ENCODE measurements around the gene RAI1.
A peak's percentile ranks its signal among the peaks of the same experiment; 100 is the strongest.

The RAI1 gene

DNA sequence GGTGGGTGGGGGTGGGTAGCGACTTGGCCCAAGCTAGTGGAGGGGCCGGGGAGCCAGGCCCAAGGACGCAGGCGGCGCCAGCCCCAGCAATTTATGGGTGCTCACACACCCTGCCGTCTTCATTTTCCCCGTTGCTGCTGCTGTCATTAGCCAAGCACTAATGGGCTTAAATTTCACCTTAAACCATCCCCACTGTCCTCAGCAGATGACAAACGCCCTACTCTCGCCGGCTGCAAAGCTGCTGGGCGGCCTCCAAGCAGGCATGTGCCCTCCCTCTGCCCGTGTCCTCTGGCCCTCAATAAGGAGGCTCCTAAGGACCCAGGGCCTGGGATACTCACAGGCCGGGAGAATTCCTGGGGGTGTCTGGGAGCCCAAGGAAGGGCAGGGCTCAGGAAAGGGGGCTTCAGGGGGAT, 89.4 kb downstream of the RAI1 start:
- DNase-seq: no peak

DNA sequence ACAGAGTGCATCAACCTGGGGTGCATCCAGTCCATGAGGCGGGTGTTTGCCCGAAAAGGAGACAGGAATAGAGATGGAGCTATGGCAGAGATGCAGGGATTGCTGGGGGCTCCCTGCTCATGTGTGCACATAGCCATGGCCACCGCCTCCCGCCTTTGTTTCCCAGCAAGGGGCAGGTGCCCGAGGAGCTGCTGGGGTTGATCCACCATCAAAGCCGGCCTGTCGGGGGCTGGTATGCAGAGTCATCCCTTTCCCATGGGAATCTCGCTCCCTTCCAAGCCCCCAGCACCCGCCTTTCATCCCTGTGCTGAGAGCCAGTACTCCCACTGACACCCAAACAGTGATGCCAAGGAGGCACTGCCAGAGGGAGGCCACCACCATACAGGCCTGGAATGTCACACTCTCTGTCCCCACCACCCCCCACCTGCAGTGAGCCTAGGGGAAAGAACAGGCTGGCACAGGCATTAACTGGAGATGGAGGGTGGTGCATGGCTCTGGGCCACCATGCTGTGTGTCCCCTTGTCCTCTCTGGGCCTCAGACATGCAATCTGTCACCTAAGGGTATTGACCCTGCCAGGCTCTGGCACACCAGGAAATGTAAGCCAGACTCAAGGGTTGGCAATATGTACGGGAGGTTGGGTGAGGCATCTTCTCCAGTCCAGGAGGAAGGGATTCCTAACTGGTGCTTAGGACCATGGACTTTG, 90.4 kb downstream of the RAI1 start:
- DNase-seq: no peak

DNA sequence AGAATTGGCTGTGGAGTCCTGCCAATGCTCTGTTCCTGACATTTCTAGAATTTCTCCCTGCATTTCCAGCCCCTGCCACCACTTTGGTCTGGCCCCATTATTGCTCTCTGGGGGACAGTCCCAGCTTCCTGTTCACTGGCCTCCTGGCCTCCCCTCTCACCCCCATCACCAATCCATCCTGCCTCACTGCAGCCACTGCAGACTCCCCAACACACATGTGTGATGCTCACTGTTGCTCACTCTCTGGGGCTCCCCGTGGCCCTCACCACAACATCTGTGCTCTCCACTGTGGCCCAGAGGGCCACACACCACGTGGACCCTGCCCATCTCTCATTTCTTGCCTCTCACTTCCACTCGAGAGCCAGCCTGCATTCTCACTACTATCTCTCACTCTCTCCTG, 91.0 kb downstream of the RAI1 start:
- no peak for DNase-seq

DNA sequence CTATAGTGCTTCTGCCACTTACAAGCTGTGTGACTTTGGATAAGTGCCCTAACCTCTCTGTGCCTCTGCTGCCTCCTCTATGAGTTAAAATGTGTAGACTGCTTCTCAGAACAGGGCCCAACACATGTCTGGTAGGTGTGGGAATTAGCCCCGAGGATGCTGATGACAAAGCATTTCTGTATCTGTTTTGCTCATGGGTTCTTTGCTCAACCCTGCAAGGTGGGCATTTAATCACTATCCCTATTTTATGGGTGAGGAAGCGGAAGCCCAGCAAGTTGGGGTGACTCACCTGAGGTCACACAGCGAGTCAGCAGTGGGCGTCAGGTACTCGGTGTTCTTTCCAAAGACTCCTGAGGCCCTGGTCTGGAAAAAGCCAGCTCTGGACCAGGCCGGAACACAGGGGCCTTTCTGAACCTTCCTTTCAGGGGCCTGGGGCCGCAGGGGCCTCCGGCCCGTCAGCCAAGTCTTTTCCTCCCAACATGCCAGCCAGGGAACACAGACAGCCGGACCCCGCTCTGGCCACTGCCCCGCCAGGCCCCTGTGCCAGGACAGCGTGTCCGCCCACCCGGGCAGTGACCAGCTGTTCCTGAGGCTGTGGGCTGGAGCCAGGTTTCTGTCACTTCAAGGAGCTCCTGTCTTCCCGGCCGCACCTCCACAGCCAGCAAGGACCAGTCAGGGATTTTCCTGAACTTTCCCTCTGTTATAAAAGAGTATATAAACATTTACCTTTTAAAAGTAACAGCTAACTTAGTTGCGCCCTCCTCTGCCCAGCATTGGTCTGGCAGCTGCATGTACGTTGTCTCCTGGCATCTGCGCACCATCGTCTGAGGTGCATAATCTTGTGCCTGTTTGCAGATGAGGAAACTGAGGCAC, 93.0 kb downstream of the RAI1 start:
- peak in 1 of 2 donors; percentile 9 for DNase-seq

DNA sequence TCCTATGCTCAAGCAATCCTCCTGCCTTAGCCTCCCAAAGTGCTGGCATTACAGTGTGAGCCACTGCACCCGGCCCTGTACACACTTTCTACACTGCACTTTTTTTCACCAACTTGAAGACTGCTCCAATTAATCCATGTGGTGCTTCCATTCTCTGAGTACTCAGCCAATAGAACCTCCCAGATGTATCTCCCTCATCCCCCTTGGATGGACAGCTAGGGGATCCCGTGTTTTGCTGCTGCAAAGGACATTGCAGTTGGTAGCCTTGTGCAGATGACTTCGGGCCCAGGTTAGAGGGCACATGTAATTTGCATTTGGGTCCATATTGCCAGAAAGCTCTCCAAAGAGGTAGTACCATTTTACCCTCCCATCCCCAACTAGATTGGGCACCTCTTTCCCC, 95.6 kb downstream of the RAI1 start:
- no peak for DNase-seq

DNA sequence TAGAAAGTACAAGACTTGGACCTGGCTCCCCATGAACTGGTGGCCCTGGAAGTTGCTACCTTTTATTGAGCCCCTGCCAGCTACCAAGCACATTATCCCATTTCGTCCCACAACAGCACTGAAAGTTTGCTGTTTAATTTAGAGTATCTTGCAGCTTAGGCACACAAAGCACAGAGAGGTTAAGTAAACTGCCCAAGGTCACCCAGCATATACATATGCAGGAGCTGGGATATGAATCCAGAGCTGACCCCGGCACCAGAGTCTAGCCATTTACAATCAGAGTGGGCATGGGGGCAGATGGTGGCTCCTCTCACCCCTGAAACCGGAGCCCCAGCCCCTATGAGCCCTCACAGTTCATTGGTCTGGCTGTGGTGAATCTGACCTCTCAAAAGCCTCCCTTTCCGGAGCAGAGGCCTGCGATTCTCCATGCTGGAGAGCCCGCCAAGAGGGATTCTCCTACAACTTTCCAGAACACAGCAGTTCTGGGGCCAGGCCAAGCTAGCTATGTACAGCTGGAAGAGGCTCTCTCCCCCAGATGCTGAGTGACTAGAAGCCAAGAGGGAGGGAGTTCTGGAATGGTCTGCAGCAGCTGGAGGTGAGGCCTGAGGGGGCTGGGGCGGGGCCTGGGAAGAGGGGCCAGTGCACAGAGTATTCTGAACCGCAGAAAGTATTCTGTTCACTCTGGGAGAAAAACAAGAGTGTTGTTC, 97.2 kb downstream of the RAI1 start:
- no peak for DNase-seq

DNA sequence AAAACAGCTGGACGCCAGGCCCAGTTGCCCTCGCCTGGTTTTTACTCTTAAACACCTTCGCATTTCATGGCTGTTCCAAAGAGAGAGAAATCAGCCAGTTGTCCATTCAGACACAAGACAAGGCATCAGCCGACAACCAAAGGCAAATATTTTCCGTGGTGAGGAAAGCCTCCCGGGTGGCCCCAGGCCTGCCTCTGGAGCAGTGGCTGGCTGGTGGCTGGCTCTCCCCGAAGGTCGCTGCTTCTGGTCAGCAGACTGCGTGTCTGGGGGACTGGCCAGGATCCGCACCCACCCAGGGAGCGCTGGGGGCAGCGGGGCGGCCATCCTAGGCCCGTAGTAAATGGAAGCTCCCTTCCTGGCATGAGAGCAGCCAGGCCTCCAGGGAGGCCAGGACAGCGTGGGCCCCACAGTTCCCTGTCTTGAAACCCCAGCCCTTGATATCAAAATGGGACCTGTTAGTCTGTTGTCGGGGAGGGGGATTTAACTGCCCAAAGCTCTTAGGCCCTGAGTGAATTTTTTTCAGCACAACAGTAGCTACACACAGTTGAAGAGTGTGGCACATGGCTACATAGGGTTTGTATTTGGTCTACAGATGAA, 97.9 kb downstream of the RAI1 start:
- no peak for DNase-seq

DNA sequence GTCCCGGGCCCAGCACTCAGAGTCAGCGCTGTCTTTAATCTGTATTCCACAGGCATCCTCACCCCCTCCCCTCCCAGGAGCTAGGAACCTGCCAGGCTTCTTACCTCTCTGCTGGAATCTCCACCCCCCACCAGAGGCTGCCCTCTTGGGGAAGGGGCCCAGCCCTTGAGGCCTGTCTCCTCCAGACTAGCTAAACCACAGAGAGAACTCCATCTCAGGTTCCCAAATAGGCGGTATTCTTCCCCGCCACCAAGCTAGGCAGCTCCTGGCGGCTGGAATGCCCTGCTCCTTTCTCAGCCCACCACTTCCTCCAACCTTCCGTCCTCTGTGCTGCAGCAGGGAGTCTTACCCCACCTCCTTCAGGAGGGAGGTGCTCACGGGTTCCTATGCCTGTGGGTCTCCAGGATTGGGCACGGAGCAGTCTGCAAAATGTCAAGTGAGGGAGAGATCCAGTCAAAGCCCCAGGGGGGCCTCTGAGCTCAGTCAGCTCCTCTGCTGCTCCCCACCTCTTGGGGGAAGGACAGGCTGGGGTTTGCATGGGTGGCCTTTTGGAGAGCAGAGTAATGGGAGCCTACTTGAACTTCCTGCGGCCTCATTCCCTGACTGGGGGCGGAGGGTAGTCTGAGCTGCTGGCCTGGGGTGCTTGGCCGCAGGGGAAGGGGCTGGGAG, 99.8 kb downstream of the RAI1 start:
- DNase-seq: peak in 1 of 2 donors; percentile 19

DNA sequence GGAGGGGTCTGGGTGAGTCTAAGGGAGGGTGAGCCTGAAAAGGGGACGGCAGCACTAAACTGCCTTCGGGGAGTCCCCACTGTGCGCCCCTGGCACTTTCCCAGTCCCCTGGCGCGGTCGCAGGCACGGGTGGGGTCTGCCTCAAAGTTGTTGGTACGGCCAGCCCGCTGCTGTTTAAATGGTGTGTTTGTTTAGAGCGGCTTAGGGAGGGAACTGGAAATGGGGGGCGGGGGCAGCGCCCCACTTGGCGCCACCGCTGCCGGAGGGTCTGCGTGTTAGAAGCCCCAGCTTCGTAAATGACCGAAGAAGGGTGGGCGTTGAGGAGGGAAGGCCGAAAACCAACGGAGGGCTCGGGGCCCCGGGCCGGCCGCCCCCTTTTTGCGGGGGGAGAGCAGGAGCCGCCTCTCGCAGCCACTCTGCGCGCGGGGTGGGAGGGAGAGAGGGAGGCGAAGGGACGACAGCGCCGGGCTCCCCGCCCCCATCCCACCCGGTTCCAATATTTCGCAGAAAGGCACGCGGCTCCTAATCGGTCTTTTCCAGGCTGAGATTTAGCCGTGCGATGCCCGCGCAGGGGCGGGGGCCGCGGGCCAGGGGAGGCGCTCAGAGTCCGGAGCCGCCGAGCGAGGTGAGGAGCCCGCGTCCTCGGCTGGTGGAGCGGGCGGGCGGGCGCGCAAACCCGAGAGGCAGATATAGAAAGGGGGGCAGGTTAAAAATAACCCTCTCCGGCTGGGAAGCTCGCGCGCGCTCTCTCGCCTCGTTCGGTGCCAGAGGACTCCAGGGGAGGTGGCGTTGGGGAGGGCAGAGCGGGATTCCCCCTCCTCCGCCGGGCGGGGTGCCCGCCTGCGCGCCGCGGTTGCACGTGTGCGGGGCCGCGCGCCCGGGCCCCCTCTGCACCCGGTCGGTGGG, 100.6 kb downstream of the RAI1 start:
- DNase-seq: no peak

DNA sequence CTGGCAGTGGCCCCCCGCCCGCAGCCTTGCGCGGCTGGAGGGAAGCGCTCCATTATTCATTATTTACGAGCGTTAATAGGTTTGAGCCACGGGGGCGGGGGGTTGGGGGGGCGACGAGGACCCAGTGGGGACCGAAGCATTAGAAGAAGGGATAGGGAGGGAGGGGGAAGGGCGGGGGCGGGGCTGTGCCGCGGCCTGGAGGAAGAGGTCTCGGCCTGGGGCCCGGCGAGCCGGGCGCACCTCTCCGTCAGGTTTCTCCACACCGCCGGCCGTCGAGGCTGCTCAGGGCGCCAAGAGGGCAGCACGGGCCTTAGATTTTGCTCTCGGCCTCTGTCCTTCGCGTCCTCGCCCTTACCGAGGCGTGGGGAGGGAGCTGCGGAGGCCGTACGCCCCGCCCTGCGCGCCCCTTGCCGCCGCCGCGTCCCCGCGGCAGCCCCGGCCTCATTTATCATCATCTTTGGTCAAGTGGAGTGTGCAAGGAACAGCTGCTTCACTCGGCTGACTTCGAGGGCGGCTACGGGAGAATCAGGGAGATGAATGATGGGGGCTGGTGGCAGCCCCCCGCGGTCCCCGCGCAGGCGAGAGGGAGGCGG, 101.4 kb downstream of the RAI1 start:
- no peak for DNase-seq

DNA sequence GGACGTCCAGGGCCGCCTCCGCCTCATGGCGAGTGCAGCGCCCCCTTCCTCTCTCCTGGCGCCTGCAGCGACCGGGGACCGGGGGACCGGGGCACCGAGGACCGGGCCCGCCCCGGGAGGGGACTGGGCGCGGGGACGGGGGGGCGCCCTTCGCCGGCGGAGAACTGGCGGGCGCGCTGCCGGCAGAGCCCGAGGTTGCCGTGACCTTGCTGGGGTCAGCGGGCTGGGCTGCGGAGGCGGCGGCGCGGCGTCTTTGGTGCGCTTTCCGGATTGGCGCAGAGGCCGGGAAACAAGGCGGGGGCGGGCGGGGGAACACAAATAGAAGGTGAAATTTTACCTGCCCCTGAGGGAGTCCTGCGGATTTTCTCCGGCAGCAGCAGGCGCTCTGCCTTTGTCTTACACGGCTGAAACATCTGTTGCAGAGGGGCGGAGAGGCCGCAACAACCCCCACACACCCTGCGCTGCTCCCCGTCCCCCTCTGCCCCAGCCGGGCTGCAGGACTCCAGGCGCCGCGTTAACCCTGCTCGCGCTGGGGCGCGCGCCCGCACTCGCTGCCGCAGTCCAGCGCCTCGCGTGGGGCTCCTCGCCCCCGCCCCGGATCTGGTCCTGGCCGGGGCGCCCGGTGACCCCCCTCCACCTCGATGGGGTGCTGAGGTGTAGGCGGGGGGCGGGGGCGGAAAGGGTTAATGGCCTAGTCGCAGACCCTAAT, 102.0 kb downstream of the RAI1 start:
- DNase-seq: no peak

DNA sequence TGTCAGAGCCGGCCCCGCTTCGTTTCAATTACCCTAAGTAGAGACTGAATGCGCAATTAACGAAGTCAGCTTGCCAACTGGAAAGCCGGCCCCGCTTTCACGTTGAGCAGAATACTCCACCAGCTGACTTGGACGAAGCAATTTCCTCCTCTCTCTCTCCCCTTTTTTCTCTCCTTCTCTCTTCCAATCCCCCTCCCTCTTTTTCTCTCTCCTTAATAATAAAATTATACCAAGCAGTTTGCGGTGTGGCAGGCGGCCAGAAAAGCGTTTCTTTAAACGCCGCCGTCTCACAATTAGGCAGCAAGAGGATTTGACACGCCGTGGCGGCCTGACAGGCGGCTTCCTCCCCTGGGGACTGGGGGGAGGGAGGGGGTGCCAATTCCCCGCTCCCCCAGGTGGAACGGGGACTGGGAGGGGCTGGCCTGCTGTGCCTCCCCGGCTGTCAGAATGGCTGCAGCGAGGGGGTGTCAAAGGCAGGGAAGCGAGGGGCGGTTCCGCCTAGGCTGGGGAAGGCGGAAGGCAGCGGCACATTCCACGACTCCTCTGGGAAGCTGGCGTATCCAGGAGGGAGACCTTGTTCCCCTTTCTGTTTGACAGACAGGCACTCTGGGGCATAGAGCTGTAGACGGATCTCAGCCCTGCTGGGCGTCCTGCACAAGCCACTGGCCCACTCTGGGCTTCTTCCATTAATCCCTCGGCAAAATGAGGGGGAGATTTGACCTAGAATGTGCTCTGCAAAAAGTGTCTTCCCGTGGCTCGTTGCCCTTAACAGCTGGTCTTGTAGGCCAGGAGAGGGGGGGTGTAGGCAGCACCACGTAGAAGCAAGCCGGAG, 102.8 kb downstream of the RAI1 start:
- DNase-seq: no peak

DNA sequence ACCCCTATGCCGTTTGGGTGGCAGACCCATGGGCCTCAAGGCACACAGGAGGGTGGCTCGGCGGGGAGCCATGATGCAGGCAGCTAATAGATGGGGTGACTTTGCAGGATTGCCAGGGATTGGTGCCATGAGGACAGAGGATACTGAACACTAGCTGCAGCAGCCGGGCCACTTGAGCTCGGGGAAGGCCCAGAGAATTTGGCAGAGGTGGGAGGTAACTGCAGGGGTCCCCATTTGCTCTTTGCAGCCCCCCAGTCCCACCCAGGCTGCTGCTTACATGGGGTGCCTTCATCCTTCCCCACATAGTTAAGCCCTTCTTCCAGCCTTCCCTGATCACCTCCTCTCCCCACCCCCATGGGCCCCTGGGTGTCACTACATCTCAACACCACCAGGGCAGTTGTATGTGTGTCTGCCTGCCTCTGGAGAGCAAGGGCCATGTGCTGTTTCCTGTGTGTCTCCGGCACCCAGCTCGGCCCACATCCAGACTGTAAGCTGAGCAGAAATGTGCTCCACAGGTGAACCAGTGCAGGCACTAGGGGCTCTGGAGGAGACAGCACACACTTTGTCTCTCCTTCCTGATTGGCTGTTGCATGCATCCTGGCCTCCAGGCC, 103.5 kb downstream of the RAI1 start:
- no peak for DNase-seq

DNA sequence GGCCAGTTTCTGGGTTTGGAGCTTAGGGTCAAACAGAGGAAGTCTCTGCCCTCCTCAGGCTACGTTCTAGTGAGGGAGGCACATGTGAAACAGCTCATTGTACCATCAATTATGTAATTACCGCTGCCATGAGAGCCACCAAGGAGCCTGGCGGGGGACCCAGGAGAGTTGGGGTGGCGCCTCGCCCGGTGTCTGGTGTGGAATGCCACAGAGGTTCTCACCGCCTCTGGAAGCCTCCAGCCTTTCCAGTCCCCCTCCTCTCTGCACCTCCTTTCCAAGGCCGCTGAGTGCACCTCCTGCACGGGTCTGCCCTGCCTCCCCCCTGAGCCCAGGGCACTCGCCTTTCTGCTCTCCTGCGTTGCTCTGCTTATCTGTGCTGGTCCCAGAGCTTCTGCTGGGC, 104.1 kb downstream of the RAI1 start:
- no peak for DNase-seq

DNA sequence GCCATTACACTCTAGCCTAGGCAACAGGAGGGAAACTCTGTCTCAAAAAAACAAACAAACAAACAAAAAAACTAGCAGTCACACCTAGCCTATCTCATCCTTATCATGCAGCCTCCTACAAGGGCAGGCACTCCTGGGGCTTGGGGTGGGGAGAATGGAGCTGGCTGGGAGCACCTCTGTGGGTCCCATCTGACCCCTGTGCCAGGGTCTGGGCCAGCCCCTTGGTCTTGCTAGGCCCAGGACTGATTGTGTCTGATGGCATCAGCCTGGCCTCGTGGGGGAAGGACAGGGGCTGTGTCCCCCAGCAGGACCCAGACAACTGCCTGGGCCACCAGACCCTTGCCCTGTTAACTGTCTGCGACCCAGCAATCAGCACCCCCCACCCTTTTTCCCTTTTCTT, 105.7 kb downstream of the RAI1 start:
- DNase-seq: no peak

DNA sequence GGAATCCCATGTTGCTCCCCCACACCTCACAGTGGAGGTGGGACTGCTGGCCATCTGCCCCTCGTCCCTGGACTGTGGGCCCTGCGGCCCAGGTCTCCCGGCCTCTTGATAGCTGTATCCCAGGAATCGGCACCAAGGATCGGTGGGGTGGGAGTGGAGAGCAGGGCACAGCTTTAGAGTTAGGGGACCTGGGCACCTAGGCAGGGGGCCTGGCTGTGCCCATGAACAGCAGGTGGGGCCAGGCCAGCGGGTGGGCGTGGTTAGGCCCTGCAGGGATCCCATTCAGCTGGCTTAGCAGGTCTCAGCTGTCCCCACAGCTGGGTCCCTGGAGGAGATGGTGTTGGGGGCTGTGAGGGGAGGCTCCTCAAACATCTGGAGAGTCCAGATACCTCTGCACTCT, 106.3 kb downstream of the RAI1 start:
- no peak for DNase-seq

DNA sequence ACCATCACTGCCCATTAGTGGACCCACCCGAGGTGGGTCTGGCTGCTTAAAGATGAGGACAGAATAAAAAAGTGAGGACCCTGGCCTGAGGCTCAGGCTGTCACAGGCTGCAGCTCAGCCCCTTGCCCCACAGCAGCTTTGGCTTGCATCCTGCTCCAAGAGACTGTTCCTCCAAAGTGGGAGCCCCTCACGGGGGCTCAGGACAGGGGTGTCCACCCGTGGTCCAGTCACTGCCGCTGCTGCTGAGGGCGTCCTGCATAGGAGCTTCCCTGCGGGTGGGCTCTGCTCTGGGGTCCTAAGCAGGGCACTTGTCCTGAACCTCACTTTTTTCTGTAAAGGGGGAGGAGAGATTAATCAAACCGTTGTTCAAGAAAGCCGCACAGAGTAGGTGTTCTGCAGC, 107.7 kb downstream of the RAI1 start:
- no peak for DNase-seq

DNA sequence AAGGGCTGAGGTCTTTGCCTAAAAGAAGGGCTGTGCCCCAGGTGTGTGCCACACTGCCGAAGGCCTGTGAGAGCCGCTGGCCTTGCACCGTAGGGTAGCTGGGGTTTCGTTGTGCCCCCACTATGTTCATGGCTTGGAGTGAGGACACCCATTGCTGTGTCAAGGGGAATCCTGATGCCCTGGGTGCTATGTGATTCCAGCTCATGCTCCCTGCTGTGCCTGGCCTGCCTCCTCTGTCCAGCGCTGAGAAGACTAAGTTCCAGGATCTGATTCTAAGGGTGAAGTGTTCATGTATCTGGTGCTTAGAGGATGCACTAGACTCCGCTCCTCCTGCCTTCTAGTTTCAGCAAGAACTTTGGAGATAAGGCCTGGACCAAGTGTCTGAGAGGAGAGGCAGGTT, 108.2 kb downstream of the RAI1 start:
- DNase-seq: no peak
